Prostate gland (tissue), 2 donors: Measurements from ENCODE around the gene APOA1. TPM values are rescaled to one million over a fixed set of nuclear protein-coding genes. Genes with fewer than 3 reads are reported as not detected.

Source experiments
- DNase-seq: peaks from one replicate; pipeline ENCODE4 v3.0.0-alpha.2; 2019; ENCODE audit warnings: low spot score
- H3K27ac ChIP-seq, 2 donors: fragments of 200-600 bp; sonication (generic); 2 replicates each; pipeline ENCODE4 v1.5.1; 2017 to 2019
- H3K27me3 ChIP-seq: fragments of 200-600 bp; sonication (generic); replicated peaks from 2 replicates; pipeline ENCODE4 v1.5.1; 2019; ENCODE audit not compliant: insufficient read depth
- H3K36me3 ChIP-seq, 2 donors: fragments of 200-600 bp; sonication (generic); 1 replicate in 1 of 2; 2 replicates in 1 of 2; pipeline versions ENCODE4 v1.5.1 to v1.8.1; 2017 to 2019
- H3K4me1 ChIP-seq: fragments of 200-600 bp; sonication (generic); replicated peaks from 2 replicates; pipeline ENCODE4 v1.5.1; 2019
- H3K4me3 ChIP-seq, 2 donors: fragments of 200-600 bp; sonication (generic); 2 replicates each; pipeline ENCODE4 v1.5.1; 2017 to 2019
- H3K9me3 ChIP-seq: fragments of 200-600 bp; sonication (generic); 2 replicates; pipeline ENCODE4 v1.5.1; 2017
- CTCF ChIP-seq, 4 experiments: fragments of 200-600 bp in 2 of 4; fragments of 450-650 bp in 2 of 4; sonication (generic) in 2 of 4; IDR thresholded peaks; 1 replicate in 3 of 4; 2 replicates in 1 of 4; pipeline ENCODE4 v1.5.1; 2016 to 2019; ENCODE audit warnings: antibody characterized with exemption in 4 of 4, mild to moderate bottlenecking in 2 of 4, moderate library complexity in 2 of 4
- POLR2A ChIP-seq: fragments of 450-650 bp; IDR thresholded peaks from one replicate; pipeline ENCODE4 v1.6.1; 2016; ENCODE audit warnings: antibody characterized with exemption, mild to moderate bottlenecking
- POLR2AphosphoS5 ChIP-seq: sonication (generic); formaldehyde crosslinking; IDR thresholded peaks from one replicate; pipeline ENCODE4 v1.6.1; 2017; ENCODE audit warnings: antibody characterized with exemption
- WGBS: methylation state at CpG from one replicate; pipeline ENCODE4 v1.1.5; 2018; 5-methylcytosine and 5-hydroxymethylcytosine counted together
- intact Hi-C: fragments of 100-400 bp; cut with DNase I; formaldehyde crosslinking; loops from one replicate; pipeline ENCODE4 v1.14.2; 2022
- total RNA-seq, 2 donors: library from RNA; depleted of rRNA; stranded (reverse); fragments of >200 nt; gene quantifications; one replicate each; pipeline ENCODE4 v1.1.0, GENCODE V29; 2016

The APOA1 gene
- total RNA-seq, 2 donors from 2014 or later, result 2,058 TPM; not detected in 1

- no peak overlapping the region for H3K27ac ChIP-seq
- intact Hi-C loops, result no loop called here
Measured at GRCh38 chr11:116857316-116857715, 19.9 kb upstream of the APOA1 start.

GRCh38 chr11:116856423-116856822 is 19.0 kb upstream of the APOA1 start:
- no peak for DNase-seq
- intact Hi-C loops, result no loop called here
- no peaks in the 10 kb centered on the region for H3K9me3 ChIP-seq
- H3K36me3 ChIP-seq, result peaks cover 0 to 5% of the 10 kb centered on the region in 2 donors
- H3K4me1 ChIP-seq, result peaks cover 14% of the 10 kb centered on the region
- no peak for TF ChIP-seq POLR2AphosphoS5
- TF ChIP-seq CTCF (IDR thresholded peaks at IDR 0.05), result no peak
- TF ChIP-seq POLR2A, result no peak
- H3K4me3 ChIP-seq, result no peak overlapping the region
- no peaks in the 10 kb centered on the region for H3K27me3 ChIP-seq
- WGBS, result 86% methylated on average over 5 of the region's 5 CpGs
- H3K27ac ChIP-seq, result no peak overlapping the region

More at GRCh38 chr11:116857316-116857715, 19.9 kb upstream of the APOA1 start:
- Histone ChIP-seq H3K27me3 (no peaks in the 10 kb centered on the region), H3K4me3 (no peak overlapping the region), H3K36me3 (peaks cover 0 to 7% of the 10 kb centered on the region in 2 donors), H3K9me3 (no peaks in the 10 kb centered on the region), H3K4me1 (peaks cover 8% of the 10 kb centered on the region)
- DNase-seq, result no peak
- 89% methylated on average over 2 of the region's 2 CpGs for WGBS
- TF ChIP-seq POLR2AphosphoS5, result no peak
- TF ChIP-seq CTCF (IDR thresholded peaks at IDR 0.05), result no peak
- no peak for TF ChIP-seq POLR2A

- intact Hi-C loops, result no loop called here
- no peak for DNase-seq
- H3K4me1 ChIP-seq, result peaks cover 14% of the 10 kb centered on the region
- H3K27ac ChIP-seq, result no peak overlapping the region
- 89% methylated on average over 7 of the region's 7 CpGs for WGBS
- no peak overlapping the region for H3K4me3 ChIP-seq
- H3K9me3 ChIP-seq, result no peaks in the 10 kb centered on the region
- TF ChIP-seq POLR2A (no peak), CTCF (IDR thresholded peaks at IDR 0.05) (no peak), POLR2AphosphoS5 (no peak)
- no peaks in the 10 kb centered on the region for H3K36me3 ChIP-seq
- H3K27me3 ChIP-seq, result no peaks in the 10 kb centered on the region
Measured at GRCh38 chr11:116855413-116855812, 18.0 kb upstream of the APOA1 start.

GRCh38 chr11:116853461-116854073 is 16.1 kb upstream of the APOA1 start:
- no peaks in the 10 kb centered on the region for H3K27me3 ChIP-seq
- intact Hi-C loops, result no loop called here
- DNase-seq, result no peak
- H3K27ac ChIP-seq, result peak overlapping the region in 1 of 2 donors; percentile 57
- no peaks in the 10 kb centered on the region for H3K9me3 ChIP-seq
- no peak overlapping the region for H3K4me3 ChIP-seq
- peaks cover 14% of the 10 kb centered on the region for H3K4me1 ChIP-seq
- TF ChIP-seq POLR2A (no peak), POLR2AphosphoS5 (peak; percentile 48), CTCF (IDR thresholded peaks at IDR 0.05) (no peak)
- no peaks in the 10 kb centered on the region for H3K36me3 ChIP-seq
- 72% methylated on average over 6 of the region's 6 CpGs for WGBS
